NCI-H446 (cell line): ENCODE results near the gene SCN1B.
"Not testable (repeated sequence)": the region's sequence is repeated elsewhere in the genome, so short reads cannot be mapped to it uniquely, and the experiment has no call there.

Experiments used
- DNase-seq, 2 experiments: peaks; one replicate each; lab custom pipeline; 2025; lab: John Stamatoyannopoulos, UW

Gene SCN1B

GRCh38 chr19:35030257-35031071 is at the start of gene SCN1B:
Gene SCN1B, plus strand, starts transcription at chr19:35030470. Its CDS starts 351 bp downstream, at chr19:35030821.
- DNase-seq: peak in 1 of 2 experiments; percentile 47

- DNase-seq: no peak
These were observed 48.0 kb upstream of the SCN1B start for GRCh38 chr19:34982275-34982674.

DNA sequence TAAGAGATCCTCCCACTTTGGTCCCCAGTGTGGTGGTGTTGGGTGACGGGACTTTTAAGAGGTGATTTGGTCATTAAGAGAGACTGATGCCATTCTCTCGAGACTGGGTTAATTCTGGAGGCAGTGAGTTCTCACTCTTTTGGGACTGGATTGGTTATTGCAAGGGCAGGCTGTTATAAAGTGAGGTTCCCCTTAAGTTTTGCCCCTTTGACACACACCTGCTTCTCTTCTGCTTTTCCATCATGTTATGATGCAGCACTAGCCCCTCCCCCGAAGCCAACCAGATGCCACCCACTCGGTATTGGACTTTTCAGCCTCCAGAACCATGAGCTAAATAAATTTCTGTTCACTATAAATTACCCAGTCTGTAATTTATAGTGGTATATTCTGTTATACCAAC is 46.5 kb upstream of the SCN1B start:
- no peak for DNase-seq

DNA sequence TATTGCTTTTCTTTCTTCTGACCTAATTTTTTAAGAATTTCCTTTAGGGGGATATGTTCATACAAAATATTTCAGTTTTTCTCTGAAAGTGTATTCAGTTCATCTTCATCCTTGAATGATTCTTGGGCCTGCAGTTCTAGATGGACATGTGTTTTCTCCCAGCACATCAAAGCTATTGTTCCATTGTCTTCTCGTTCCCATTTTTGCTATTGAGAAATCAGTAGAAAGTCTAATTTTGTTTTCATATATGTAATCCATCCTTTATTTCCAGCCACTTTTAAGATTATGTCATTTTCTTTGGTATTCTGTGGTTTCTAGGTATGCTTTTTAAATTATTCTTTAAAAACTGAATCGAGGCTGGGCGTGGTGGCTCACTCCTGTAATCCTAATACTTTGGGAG is 46.0 kb upstream of the SCN1B start:
- DNase-seq: no peak

GRCh38 chr19:34985249-34986022 is 44.8 kb upstream of the SCN1B start:
- peak in 1 of 2 experiments; percentile 37 for DNase-seq

DNA sequence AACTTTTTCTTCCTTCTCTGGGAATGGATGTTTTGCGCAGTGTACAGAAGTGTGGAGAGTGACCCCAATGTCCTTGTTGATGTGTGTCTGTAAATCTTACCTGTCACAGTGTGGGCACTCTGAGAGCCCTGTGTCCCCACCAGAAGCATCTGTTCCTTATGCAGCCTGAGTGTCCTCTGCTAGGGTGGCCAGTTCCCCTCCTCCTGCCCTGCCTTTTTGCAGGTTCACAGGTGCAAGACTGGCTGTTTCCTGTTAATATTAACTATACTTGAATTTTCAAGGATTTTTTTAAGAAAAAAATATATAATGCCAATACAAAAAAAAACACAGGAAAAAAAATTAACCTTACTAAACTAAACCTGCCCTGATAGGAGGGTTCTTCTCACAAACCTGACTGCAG is 42.2 kb upstream of the SCN1B start:
- no peak for DNase-seq

GRCh38 chr19:34989298-34989697 is 41.0 kb upstream of the SCN1B start:
- no peak for DNase-seq

GRCh38 chr19:34990578-34991192 is 39.6 kb upstream of the SCN1B start:
- no peak for DNase-seq

GRCh38 chr19:34991542-34992333 is 38.5 kb upstream of the SCN1B start:
- DNase-seq: no peak

- not testable (repeated sequence) for DNase-seq
These were observed 37.7 kb upstream of the SCN1B start for GRCh38 chr19:34992582-34992981.

GRCh38 chr19:34994286-34994642 is 36.0 kb upstream of the SCN1B start:
- no peak for DNase-seq

GRCh38 chr19:34994643-34995541 is 35.4 kb upstream of the SCN1B start:
- DNase-seq: no peak

DNA sequence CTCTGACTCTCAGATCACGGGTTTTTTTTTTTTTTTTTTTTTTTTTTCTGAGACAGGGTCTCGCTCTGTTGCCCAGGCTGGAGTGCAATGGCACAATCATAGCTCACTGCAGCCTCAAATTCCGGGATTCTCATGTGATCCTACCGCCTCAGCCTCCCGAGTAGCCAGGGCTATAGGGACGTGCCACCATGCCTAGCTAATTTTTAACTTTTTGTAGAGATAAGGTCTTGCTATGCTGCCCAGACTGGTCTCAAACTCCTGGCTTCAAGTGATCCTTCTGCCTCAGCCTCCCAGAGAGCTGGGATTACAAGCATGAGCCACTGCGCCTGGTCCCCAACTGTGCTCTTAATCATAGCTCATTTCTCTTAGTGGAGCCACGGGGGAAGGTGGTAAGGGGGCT is 34.7 kb upstream of the SCN1B start:
- DNase-seq: no peak

DNA sequence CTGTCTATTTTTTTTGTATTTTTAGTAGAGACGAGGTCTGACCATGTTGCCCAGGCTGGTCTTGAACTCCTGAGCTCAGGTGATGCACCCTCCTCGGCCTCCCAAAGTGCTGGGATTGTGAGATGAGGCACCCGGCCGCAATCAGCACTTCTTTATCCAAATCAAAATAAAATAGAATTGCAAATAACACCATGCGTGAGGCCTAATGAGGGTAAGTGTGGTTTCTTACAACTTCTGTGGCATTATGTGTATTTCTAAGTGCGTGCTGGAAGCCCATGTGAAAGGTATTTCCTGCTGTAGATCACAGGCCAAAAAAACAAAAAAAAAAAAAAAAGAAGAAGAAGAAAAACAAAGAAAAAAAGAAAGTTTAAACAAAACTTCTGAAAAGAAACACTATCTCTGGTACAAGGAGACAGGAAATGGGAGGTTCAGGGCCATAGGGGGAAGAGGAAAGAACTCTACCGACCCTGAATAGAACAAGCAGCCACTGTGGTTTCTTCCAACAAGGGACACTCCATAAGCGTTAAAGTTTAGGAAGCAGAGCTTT is 33.1 kb upstream of the SCN1B start:
- DNase-seq: no peak

GRCh38 chr19:34998224-34998623 is 32.0 kb upstream of the SCN1B start:
- not testable (repeated sequence) for DNase-seq

GRCh38 chr19:34998777-34999497 is 31.3 kb upstream of the SCN1B start:
- no peak for DNase-seq

GRCh38 chr19:34999498-35000337 is 30.6 kb upstream of the SCN1B start, which contains the start of gene GRAMD1A:
Gene GRAMD1A, plus strand, starts transcription at chr19:35000323. Its CDS starts 156 bp downstream, at chr19:35000479.
- DNase-seq: peak; percentile 29 to 79

GRCh38 chr19:35000338-35000646 is 30.0 kb upstream of the SCN1B start:
- DNase-seq: no peak
